Activated naive CD8-positive, alpha-beta T cell (primary cell): Measurements from ENCODE around the gene MMD.
A peak's percentile ranks its signal among the peaks of the same experiment; 100 is the strongest.
"Not testable (repeated sequence)": the region's sequence is repeated elsewhere in the genome, so short reads cannot be mapped to it uniquely, and the experiment has no call there.

Experiments used
- H3K27ac Mint-ChIP-seq: one replicate; pipeline ENCODE4 v1.8.0; 2021; ENCODE audit warnings: mixed read lengths
- H3K27me3 Mint-ChIP-seq: one replicate; pipeline ENCODE4 v1.8.0; 2021; ENCODE audit warnings: mixed read lengths
- H3K36me3 Mint-ChIP-seq: one replicate; pipeline ENCODE4 v1.8.0; 2021; ENCODE audit warnings: mixed read lengths
- H3K4me1 Mint-ChIP-seq: one replicate; pipeline ENCODE4 v1.8.0; 2021; ENCODE audit warnings: low read depth, mixed read lengths
- H3K4me3 Mint-ChIP-seq: one replicate; pipeline ENCODE4 v1.8.0; 2021; ENCODE audit warnings: mild to moderate bottlenecking, mixed read lengths
- H3K9me3 Mint-ChIP-seq: one replicate; pipeline ENCODE4 v1.8.0; 2021; ENCODE audit warnings: low read depth, mixed read lengths

Gene MMD

GRCh38 chr17:55433629-55434422 is 12.2 kb upstream of the MMD start:
- H3K27me3 Mint-ChIP-seq: no peaks in the 10 kb centered on the region
- H3K4me1 Mint-ChIP-seq: peaks cover 27% of the 10 kb centered on the region
- peak overlapping the region; percentile 43 for H3K27ac Mint-ChIP-seq

DNA sequence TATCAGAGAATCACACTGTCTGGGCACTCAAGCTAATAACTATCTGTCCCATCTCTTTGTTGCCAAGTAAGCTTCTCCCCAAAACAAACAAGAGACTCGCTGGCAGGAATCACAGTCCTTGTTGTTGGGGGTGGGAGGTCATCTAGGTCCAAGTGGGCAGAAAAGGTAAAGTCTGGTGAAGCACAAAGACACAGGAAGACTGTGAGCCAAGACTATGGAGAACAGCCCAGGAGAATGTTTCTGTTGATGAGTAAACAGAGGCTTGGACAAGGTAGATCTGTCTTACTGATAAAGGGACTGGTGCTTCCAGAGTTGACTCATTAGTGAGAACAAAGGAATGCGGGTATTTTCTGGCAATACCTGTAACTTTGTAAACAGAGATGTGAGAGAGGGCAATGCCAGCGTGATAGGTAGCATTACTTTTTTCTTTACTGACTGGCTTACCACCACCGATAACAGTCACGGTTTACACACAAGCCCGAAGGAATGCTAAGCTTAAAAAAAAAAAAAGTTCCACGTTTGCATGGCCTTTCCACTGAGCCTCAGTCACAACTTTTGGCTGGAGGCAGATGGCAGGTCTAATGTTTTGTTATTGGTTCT is 11.5 kb upstream of the MMD start:
- no peak overlapping the region for H3K4me3 Mint-ChIP-seq
- H3K36me3 Mint-ChIP-seq: no peaks in the 10 kb centered on the region
- H3K27me3 Mint-ChIP-seq: no peaks in the 10 kb centered on the region
- H3K9me3 Mint-ChIP-seq: no peaks in the 10 kb centered on the region
- H3K27ac Mint-ChIP-seq: no peak overlapping the region
- H3K4me1 Mint-ChIP-seq: peaks cover 27% of the 10 kb centered on the region

More at GRCh38 chr17:55433629-55434422, 12.2 kb upstream of the MMD start:
- no peak overlapping the region for H3K4me3 Mint-ChIP-seq
- no peaks in the 10 kb centered on the region for H3K36me3 Mint-ChIP-seq
- H3K9me3 Mint-ChIP-seq: no peaks in the 10 kb centered on the region

- H3K27me3 Mint-ChIP-seq: no peaks in the 10 kb centered on the region
- no peaks in the 10 kb centered on the region for H3K9me3 Mint-ChIP-seq
- no peaks in the 10 kb centered on the region for H3K36me3 Mint-ChIP-seq
- H3K4me1 Mint-ChIP-seq: peaks cover 27% of the 10 kb centered on the region
- H3K4me3 Mint-ChIP-seq: peak overlapping the region; percentile 7
- no peak overlapping the region for H3K27ac Mint-ChIP-seq
Measured at GRCh38 chr17:55432358-55433028, 10.9 kb upstream of the MMD start.

DNA sequence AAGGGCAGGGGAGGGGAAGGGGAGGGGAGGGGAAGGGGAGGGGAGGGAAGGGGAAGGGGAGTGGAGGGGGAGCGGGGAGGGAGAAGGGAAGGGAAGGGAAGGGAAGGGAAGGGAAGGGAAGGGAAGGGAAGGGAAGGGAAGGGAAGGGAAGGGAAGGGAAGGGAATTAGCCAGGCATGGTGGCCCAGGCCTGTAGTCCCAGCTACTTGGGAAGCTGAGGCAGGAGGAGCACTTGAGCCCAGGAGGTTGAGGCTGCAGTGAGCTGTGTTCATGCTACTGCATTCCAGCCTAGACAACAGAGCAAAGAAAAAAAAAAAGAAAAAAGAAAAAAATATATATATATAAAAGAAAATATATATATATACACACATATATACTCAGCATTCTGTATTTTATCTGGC is 10.3 kb upstream of the MMD start:
- H3K27ac Mint-ChIP-seq, H3K36me3 Mint-ChIP-seq, H3K27me3 Mint-ChIP-seq, H3K4me3 Mint-ChIP-seq, H3K9me3 Mint-ChIP-seq: not testable (repeated sequence)
- peaks cover 27% of the 10 kb centered on the region for H3K4me1 Mint-ChIP-seq

DNA sequence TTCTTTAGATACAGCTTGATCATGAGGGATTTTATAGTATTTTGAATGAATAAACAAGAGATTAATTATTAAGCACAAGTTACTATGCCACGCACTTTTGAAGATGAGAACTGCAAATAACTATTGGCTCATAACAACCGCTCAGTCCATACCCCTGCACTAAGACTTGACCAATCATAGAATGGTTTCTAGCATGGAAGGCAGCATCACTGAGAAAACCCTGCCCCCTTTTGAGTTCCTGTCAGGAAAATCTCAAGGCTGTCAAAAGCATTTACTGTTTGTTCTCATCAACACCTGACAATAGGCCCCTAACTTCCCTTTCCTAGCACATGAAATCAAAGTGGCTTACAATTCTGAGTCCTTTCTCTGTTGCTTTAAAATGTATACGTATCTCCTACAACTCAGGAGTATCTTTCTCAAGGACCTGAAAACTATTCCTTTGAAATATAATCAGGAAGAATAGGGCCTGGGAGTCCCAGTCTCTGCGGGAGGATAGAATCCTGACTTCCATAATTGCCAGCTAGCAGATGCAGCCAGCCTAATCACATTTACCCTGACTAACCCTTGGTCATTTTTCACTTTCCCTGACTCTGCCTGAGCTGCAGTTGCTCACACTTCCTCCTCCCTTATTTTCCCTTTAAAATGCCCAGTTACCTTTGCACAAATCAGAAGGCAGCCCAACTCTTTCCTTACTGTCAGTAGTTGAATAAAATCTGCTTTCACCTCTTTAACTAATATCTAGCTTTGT is 9.1 kb upstream of the MMD start:
- no peaks in the 10 kb centered on the region for H3K9me3 Mint-ChIP-seq
- no peak overlapping the region for H3K4me3 Mint-ChIP-seq
- H3K4me1 Mint-ChIP-seq: peaks cover 24% of the 10 kb centered on the region

DNA sequence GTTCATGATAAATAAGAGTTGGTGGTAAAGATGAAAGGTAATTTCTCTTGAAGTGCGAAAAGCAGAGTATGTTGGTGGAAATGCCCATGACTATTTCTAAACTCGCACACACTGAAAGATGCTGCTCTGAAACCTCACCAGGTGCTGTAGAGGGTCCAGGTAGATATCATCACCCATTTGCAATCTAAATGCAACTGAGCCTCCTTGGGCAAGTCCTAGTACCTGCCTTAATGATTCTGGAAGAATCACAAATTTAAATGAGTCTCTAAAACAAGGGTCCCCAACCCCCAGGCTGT is 5.9 kb upstream of the MMD start:
- H3K27ac Mint-ChIP-seq: no peak overlapping the region

More for the DNA sequence above, 9.1 kb upstream of the MMD start:
- Mint-ChIP-seq H3K27ac (no peak overlapping the region), H3K36me3 (no peaks in the 10 kb centered on the region), H3K27me3 (peaks cover 2% of the 10 kb centered on the region)

DNA sequence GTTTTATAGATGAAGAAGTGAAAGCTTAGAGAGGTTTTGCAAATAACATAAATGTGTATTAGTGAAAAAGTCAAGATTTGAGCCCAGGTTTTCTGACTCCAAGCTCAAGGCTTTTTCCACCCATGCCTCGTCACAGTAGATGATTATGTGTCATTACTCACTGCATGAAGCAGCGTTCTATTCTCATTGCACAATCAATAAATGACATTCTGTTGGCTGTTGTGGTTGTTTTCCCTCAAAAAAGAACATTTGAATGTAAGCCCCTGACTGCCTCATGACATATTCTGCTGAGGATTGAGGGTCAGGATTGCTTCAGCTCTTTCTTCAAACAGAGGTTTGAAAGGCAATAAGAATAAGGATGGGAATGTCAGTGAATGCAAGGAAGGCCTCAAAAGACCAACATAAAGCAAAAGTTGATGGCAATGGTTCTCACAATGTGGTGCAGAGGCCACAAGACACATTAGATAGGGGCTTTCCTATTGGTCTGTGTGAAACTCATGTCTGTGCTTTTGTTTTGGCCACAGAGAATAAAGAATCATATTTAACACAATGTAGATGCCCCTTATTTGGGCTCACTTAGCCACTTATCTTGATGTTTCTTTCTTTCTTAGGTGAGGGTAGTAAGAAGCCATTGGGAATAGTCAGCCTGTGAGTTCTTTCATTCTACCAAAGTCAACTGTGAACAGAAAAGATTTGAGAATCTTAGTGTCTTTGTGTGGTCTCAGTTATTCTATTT is 5.4 kb upstream of the MMD start:
- H3K4me1 Mint-ChIP-seq: peaks cover 6% of the 10 kb centered on the region
- H3K4me3 Mint-ChIP-seq: no peak overlapping the region
- no peaks in the 10 kb centered on the region for H3K36me3 Mint-ChIP-seq
- no peak overlapping the region for H3K27ac Mint-ChIP-seq
- peaks cover 11% of the 10 kb centered on the region for H3K27me3 Mint-ChIP-seq
- H3K9me3 Mint-ChIP-seq: no peaks in the 10 kb centered on the region

More for the DNA sequence above, 5.9 kb upstream of the MMD start:
- H3K4me3 Mint-ChIP-seq: no peak overlapping the region
- peaks cover 8% of the 10 kb centered on the region for H3K4me1 Mint-ChIP-seq
- H3K9me3 Mint-ChIP-seq: no peaks in the 10 kb centered on the region
- no peaks in the 10 kb centered on the region for H3K36me3 Mint-ChIP-seq
- H3K27me3 Mint-ChIP-seq: peaks cover 11% of the 10 kb centered on the region

DNA sequence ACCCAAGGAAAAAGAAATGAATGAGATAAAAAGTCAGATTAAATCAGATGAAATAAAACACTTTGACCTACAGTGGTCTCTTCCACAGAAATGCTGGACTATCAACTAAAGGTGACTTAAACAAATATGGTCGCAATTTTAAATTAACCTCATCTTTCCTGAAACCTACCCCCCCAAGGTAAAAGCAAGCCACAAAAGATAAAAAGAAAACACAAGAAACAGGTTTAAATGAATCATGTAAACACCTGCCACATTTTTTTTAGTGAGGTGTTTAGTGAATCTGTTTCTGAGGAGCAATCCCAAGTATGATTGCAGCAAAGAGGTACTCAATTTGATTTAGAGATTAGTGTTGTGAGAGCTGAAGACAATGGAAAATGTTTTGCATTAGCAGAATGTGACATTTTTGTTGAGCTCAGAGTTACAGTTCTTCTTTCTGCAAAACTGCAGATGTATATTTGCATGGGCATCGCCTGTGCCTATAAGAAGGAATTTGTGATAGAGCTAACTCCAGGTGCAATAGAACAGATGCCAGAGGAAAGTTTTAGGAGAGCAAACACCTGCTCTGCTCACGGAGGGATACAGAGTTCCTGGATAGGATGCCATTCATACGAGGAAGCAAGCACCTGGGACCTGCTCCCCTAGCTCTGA is 3.4 kb upstream of the MMD start:
- H3K36me3 Mint-ChIP-seq: no peaks in the 10 kb centered on the region
- no peak overlapping the region for H3K27ac Mint-ChIP-seq
- peaks cover 10% of the 10 kb centered on the region for H3K4me1 Mint-ChIP-seq
- peaks cover 11% of the 10 kb centered on the region for H3K27me3 Mint-ChIP-seq
- H3K4me3 Mint-ChIP-seq: no peak overlapping the region
- H3K9me3 Mint-ChIP-seq: no peaks in the 10 kb centered on the region

GRCh38 chr17:55423535-55423934 is 1.9 kb upstream of the MMD start:
- H3K9me3 Mint-ChIP-seq: peaks cover 3% of the 10 kb centered on the region
- H3K4me3 Mint-ChIP-seq: no peak overlapping the region
- no peak overlapping the region for H3K27ac Mint-ChIP-seq
- H3K36me3 Mint-ChIP-seq: peaks cover 3% of the 10 kb centered on the region
- H3K27me3 Mint-ChIP-seq: peaks cover 11% of the 10 kb centered on the region
- H3K4me1 Mint-ChIP-seq: peaks cover 24% of the 10 kb centered on the region

DNA sequence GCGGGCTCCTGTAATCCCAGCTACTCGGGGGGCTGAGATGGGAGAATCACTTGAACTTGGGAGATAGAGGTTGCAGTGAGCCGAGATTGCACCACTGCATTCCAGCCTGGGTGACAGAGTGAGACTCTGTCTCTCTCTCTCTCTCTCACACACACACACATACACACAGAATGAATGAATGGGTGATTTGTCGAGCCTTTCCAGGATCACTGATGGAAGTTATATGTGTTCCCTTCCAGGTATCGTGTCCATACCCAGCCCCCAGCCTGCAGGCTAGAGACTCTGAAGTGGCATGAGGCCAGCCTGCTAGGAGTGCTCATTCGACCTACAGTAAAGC is 1.2 kb upstream of the MMD start:
- not testable (repeated sequence) for H3K36me3 Mint-ChIP-seq, H3K9me3 Mint-ChIP-seq, H3K27ac Mint-ChIP-seq
- Mint-ChIP-seq H3K4me1 (peaks cover 30% of the 10 kb centered on the region), H3K4me3 (peak overlapping the region; percentile 38), H3K27me3 (peaks cover 11% of the 10 kb centered on the region)

DNA sequence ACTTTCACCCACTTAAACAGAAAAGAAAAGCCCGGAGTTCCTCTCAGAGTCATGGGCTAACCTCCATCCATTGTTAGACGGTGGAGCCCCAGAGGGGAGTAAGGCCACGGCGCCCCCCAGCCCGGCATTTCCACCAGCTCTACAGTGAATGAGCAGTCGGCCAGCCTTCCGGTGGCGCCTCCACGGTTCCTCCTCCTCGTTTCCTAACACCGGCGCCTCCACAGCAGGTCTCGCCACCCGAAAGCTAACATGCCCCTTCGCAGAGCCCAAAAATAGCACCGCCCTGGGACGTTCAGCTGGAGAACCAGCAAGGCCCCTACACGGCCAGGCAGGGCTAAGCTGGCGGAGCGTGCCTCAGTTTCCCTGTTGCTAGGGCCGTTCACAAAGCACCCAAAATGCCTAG is 858 bp downstream of the MMD start:
- peaks cover 3% of the 10 kb centered on the region for H3K36me3 Mint-ChIP-seq
- H3K27me3 Mint-ChIP-seq: peaks cover 10% of the 10 kb centered on the region
- peak overlapping the region; percentile 93 for H3K27ac Mint-ChIP-seq
- peak overlapping the region; percentile 90 for H3K4me3 Mint-ChIP-seq
- H3K4me1 Mint-ChIP-seq: peaks cover 44% of the 10 kb centered on the region
- peaks cover 3% of the 10 kb centered on the region for H3K9me3 Mint-ChIP-seq

DNA sequence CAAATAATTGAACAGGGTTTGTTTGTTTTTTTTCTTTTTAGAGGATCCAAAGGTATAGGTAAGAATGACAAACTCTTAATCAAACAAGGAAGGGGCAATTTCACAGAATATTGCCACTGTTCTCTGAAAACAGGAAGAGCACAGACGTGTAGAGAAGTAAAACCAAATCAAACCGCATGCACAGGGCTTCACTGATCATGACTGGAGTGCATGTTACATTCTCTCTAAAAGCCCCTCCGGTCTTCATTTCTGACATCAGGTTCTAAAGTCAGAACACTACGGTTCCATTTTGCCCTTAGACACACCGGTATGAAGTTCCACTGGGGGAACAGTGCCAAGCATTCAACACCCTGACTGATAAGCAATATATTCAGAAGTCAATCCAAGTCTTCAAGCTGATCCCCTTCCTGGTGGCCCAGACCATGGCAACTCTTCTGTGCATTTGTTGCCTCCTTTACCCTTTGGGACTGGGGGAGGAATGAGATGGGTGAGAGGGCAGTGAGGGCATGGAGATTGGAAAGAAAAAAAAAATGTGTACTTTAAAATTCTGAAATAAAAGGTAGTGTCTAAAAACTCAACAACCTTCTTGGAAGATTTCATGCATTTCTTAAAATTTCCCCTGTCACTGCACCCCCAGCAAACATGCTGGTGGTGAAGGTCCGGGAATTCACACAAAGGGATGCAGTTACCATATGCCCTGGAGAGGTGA is 1.4 kb downstream of the MMD start:
- Mint-ChIP-seq H3K36me3 (peaks cover 3% of the 10 kb centered on the region), H3K4me1 (peaks cover 46% of the 10 kb centered on the region), H3K4me3 (peak overlapping the region; percentile 90), H3K27ac (peak overlapping the region; percentile 93), H3K9me3 (peaks cover 3% of the 10 kb centered on the region), H3K27me3 (peaks cover 7% of the 10 kb centered on the region)

GRCh38 chr17:55418369-55419268 is 3.0 kb downstream of the MMD start:
- Mint-ChIP-seq H3K4me3 (peak overlapping the region; percentile 90), H3K4me1 (peaks cover 62% of the 10 kb centered on the region), H3K9me3 (peaks cover 3% of the 10 kb centered on the region), H3K27ac (no peak overlapping the region), H3K27me3 (no peaks in the 10 kb centered on the region), H3K36me3 (peaks cover 6% of the 10 kb centered on the region)
